ENCODE measurements around the gene ZNF234. TPM values are rescaled to one million over a fixed set of nuclear protein-coding genes. Genes with fewer than 3 reads are reported as not detected.

Gene ZNF234
- total and polyA plus RNA-seq, 12 donors = 2.4 to 19.4 (median 12.1) TPM

DNA sequence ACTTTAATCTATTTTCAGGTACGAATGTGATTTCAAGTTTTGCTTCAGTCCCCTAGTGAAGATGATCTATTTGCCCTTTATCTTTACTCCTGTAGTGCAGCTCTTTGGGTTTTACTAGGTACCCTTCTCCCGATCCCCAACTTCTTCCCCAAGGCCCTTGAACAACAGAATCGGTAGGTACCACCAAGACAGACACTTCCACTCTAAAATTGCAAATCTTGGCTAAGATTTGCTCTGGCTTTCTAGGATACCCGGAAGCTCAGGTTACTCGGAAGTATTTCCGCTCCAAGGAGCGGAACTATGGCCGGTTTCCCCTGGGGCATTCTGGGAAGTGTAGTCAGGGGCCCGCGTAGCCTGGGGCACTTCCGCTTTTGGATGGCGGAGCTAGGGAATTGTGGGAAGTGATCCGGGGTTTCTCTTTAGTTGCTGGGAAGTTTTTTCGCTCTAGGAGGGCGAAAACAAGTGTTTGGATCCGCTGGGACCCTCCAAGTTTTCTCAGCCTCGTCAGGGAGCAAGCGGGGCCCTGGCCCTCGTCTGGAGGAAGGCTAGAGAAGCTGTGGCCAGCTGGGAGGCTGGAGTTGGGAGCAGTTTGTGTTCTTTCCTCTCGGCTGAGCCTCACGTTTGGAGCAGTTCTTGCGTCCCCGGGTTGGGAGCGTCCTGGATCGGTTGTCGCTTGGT, 65.9 kb downstream of the ZNF234 start:
- peak overlapping the region; percentile 45 to 92 (median 86) for H3K27ac ChIP-seq
- 4 to 5% (median 4%) methylated on average over 22 to 26 of the region's 26 CpGs for WGBS, 4 donors
- intact Hi-C loops (cut with DNase I) = no loop called here
- no peaks in the 10 kb centered on the region for H3K9me3 ChIP-seq (replicated peaks in 1 of 3)
- no peaks in the 10 kb centered on the region for H3K36me3 ChIP-seq (replicated peaks in 1 of 2)
- no peaks in the 10 kb centered on the region for H3K27me3 ChIP-seq
- peaks cover 0 to 8% of the 10 kb centered on the region in 2 donors for H3K4me1 ChIP-seq (replicated peaks in 1 of 2)
- H3K4me3 ChIP-seq = peak overlapping the region; percentile 25 to 96 (median 84)
- TF ChIP-seq, protein P1, sequence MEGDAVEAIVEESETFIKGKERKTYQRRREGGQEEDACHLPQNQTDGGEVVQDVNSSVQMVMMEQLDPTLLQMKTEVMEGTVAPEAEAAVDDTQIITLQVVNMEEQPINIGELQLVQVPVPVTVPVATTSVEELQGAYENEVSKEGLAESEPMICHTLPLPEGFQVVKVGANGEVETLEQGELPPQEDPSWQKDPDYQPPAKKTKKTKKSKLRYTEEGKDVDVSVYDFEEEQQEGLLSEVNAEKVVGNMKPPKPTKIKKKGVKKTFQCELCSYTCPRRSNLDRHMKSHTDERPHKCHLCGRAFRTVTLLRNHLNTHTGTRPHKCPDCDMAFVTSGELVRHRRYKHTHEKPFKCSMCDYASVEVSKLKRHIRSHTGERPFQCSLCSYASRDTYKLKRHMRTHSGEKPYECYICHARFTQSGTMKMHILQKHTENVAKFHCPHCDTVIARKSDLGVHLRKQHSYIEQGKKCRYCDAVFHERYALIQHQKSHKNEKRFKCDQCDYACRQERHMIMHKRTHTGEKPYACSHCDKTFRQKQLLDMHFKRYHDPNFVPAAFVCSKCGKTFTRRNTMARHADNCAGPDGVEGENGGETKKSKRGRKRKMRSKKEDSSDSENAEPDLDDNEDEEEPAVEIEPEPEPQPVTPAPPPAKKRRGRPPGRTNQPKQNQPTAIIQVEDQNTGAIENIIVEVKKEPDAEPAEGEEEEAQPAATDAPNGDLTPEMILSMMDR (IDR thresholded peaks at IDR 0.05) = no peak
- peak in 1 of 2 donors; percentile 15 for TF ChIP-seq POLR2A (IDR thresholded peaks at IDR 0.05)
- DNase-seq = peak; percentile 88 to 96 (median 90)

Other genes with a start within 250 kb of the ZNF234 start
- gene ZNF45, start 206.3 kb upstream of the ZNF234 start, total RNA-seq = 10 to 100 TPM; 12.7 to 22.4 (median 17.0) TPM
- gene ZNF45, start 206.3 kb upstream of the ZNF234 start, polyA plus RNA-seq = 10 to 100 TPM in 1 of 3 donors, 1 to 10 TPM in 2; 5.8 to 16.0 (median 6.5) TPM
- 10 to 100 TPM in 4 of 9 donors, 1 to 10 TPM in 5; 3.8 to 12.8 (median 9.2) TPM for gene ZNF221, start 190.3 kb upstream of the ZNF234 start, total RNA-seq
- 1 to 10 TPM; 2.6 to 4.0 (median 3.1) TPM for gene ZNF221, start 190.3 kb upstream of the ZNF234 start, polyA plus RNA-seq
- 10 to 100 TPM in 4 of 9 donors, 1 to 10 TPM in 5; 2.6 to 18.8 (median 9.9) TPM for gene ZNF155, start 157.4 kb upstream of the ZNF234 start, total RNA-seq
- gene ZNF155, start 157.4 kb upstream of the ZNF234 start, polyA plus RNA-seq = 10 to 100 TPM; 10.9 to 13.0 (median 12.0) TPM
- 1 to 10 TPM; 1.4 to 6.1 (median 4.5) TPM for gene ZNF230, start 138.6 kb upstream of the ZNF234 start, total RNA-seq
- gene ZNF230, start 138.6 kb upstream of the ZNF234 start, polyA plus RNA-seq = 1 to 10 TPM; 3.0 to 3.5 (median 3.2) TPM
- 10 to 100 TPM in 1 of 9 donors, 1 to 10 TPM in 8; 2.3 to 10.9 (median 4.5) TPM for gene ZNF222, start 116.2 kb upstream of the ZNF234 start, total RNA-seq
- gene ZNF222, start 116.2 kb upstream of the ZNF234 start, polyA plus RNA-seq = 1 to 10 TPM; 4.1 to 7.8 (median 4.5) TPM
- 10 to 100 TPM in 1 of 9 donors, 1 to 10 TPM in 8; 1.6 to 12.5 (median 6.2) TPM for gene ZNF223, start 89.5 kb upstream of the ZNF234 start, total RNA-seq
- gene ZNF223, start 89.5 kb upstream of the ZNF234 start, polyA plus RNA-seq = 1 to 10 TPM; 4.9 to 6.6 (median 4.9) TPM
- 1 to 10 TPM; 1.8 to 4.3 (median 2.9) TPM for gene ZNF284, start 69.4 kb upstream of the ZNF234 start, total RNA-seq
- gene ZNF284, start 69.4 kb upstream of the ZNF234 start, polyA plus RNA-seq = 1 to 10 TPM; 1.1 to 2.7 (median 2.0) TPM
- gene ZNF224, start 47.2 kb upstream of the ZNF234 start, total RNA-seq = 10 to 100 TPM; 14.6 to 35.1 (median 29.8) TPM
- gene ZNF224, start 47.2 kb upstream of the ZNF234 start, polyA plus RNA-seq = 10 to 100 TPM; 14.5 to 44.6 (median 30.8) TPM
- gene ZNF225, start 28.2 kb upstream of the ZNF234 start, total RNA-seq = 10 to 100 TPM in 1 of 9 donors, 1 to 10 TPM in 8; 3.3 to 10.3 (median 7.5) TPM
- gene ZNF225, start 28.2 kb upstream of the ZNF234 start, polyA plus RNA-seq = 1 to 10 TPM; 2.5 to 5.3 (median 3.0) TPM
- gene ZNF226, start 23.5 kb downstream of the ZNF234 start, total RNA-seq = 10 to 100 TPM; 18.9 to 97.7 (median 47.0) TPM
- gene ZNF226, start 23.5 kb downstream of the ZNF234 start, polyA plus RNA-seq = 10 to 100 TPM; 21.9 to 70.2 (median 32.1) TPM
- gene ZNF227, start 71.0 kb downstream of the ZNF234 start, total RNA-seq = 10 to 100 TPM in 7 of 9 donors, 1 to 10 TPM in 2; 4.7 to 33.2 (median 19.8) TPM
- gene ZNF227, start 71.0 kb downstream of the ZNF234 start, polyA plus RNA-seq = 10 to 100 TPM in 1 of 3 donors, 1 to 10 TPM in 2; 4.7 to 15.5 (median 5.2) TPM
- 1 to 10 TPM in 6 of 9 donors, under 1 TPM in 3; 0.69 to 9.1 (median 1.8) TPM for gene ZNF233, start 118.3 kb downstream of the ZNF234 start, total RNA-seq
- 1 to 10 TPM in 2 of 3 donors, under 1 TPM in 1; 0.57 to 3.3 (median 2.1) TPM for gene ZNF233, start 118.3 kb downstream of the ZNF234 start, polyA plus RNA-seq
- gene ZNF235, start 163.5 kb downstream of the ZNF234 start, total RNA-seq = 10 to 100 TPM in 1 of 9 donors, 1 to 10 TPM in 8; 1.0 to 17.0 (median 4.0) TPM
- 1 to 10 TPM; 2.0 to 7.2 (median 2.2) TPM for gene ZNF235, start 163.5 kb downstream of the ZNF234 start, polyA plus RNA-seq
- 10 to 100 TPM in 2 of 9 donors, 1 to 10 TPM in 7; 3.9 to 12.8 (median 6.8) TPM for gene ZNF112, start 215.1 kb downstream of the ZNF234 start, total RNA-seq
- gene ZNF112, start 215.1 kb downstream of the ZNF234 start, polyA plus RNA-seq = 1 to 10 TPM; 1.0 to 5.8 (median 1.5) TPM